Fibroblast of lung (primary cell): ENCODE measurements around the gene SNCG. TPM values are rescaled to one million over a fixed set of nuclear protein-coding genes. Genes with fewer than 3 reads are reported as not detected.

Experiments
- DNase-seq, 2 donors: peaks; one replicate each; pipeline versions ENCODE4 v3.0.0 to v3.0.0-alpha.2; 2010; ENCODE audit warnings: low read depth in 2 of 2
- H2AFZ ChIP-seq: 2 replicates; pipeline ENCODE4 v1.5.1; 2012; ENCODE audit warnings: low read length, control low read depth, inconsistent platforms
- H3K27ac ChIP-seq: 2 replicates; pipeline ENCODE4 v1.5.1; 2011; ENCODE audit warnings: low read length, control low read depth; ENCODE audit not compliant: insufficient read depth
- H3K27me3 ChIP-seq: 2 replicates; pipeline ENCODE4 v1.5.1; 2011; ENCODE audit warnings: mild to moderate bottlenecking, low read length; ENCODE audit not compliant: control insufficient read depth, insufficient read depth
- H3K36me3 ChIP-seq: 2 replicates; pipeline ENCODE4 v1.5.1; 2011; ENCODE audit warnings: low read length; ENCODE audit not compliant: control insufficient read depth, insufficient read depth
- H3K4me1 ChIP-seq: 2 replicates; pipeline ENCODE4 v1.5.1; 2011; ENCODE audit warnings: low read length; ENCODE audit not compliant: control insufficient read depth, insufficient read depth; ENCODE audit errors: extremely low read depth
- H3K4me2 ChIP-seq: 2 replicates; pipeline ENCODE4 v1.5.1; 2011; ENCODE audit warnings: low read length, control low read depth; ENCODE audit not compliant: insufficient read depth; ENCODE audit errors: extremely low read depth
- H3K4me3 ChIP-seq, 4 experiments: fragments of 200-600 bp in 1 of 4; sonication (generic) in 1 of 4; replicated peaks in 1 of 4; 2 replicates each; pipeline ENCODE4 v1.5.1; 2011 to 2016; ENCODE audit warnings: low read length in 4 of 4, low read depth in 3 of 4, mild to moderate bottlenecking in 3 of 4, control low read depth in 2 of 4, inconsistent platforms in 1 of 4, mixed read lengths in 1 of 4; ENCODE audit not compliant: insufficient read depth in 1 of 4; ENCODE audit errors: control extremely low read depth in 1 of 4
- H3K79me2 ChIP-seq: 2 replicates; pipeline ENCODE4 v1.5.1; 2012; ENCODE audit warnings: mild to moderate bottlenecking, low read length, inconsistent platforms; ENCODE audit not compliant: control insufficient read depth, insufficient read depth
- H3K9ac ChIP-seq: 2 replicates; pipeline ENCODE4 v1.5.1; 2011; ENCODE audit warnings: mild to moderate bottlenecking, low read length, control low read depth; ENCODE audit not compliant: insufficient read depth
- H3K9me3 ChIP-seq: 2 replicates; pipeline ENCODE4 v1.5.1; 2012; ENCODE audit warnings: low read depth, low read length; ENCODE audit not compliant: control insufficient read depth, insufficient read depth
- H4K20me1 ChIP-seq: 2 replicates; pipeline ENCODE4 v1.5.1; 2011; ENCODE audit warnings: low read length; ENCODE audit not compliant: control insufficient read depth, insufficient read depth; ENCODE audit errors: extremely low read depth
- EZH2 ChIP-seq: IDR thresholded peaks from 2 replicates; pipeline ENCODE4 v1.5.1; 2012; ENCODE audit warnings: low read length, control low read depth, mild to moderate bottlenecking; ENCODE audit errors: missing control alignments
- polyA plus RNA-seq, 2 donors: library from polyadenylated mRNA; depleted of rRNA in 1 of 2; stranded (reverse) in 1 of 2; unstranded in 1 of 2; fragments of >200 nt; gene quantifications; 2 replicates each; pipeline ENCODE4 v1.2.1, GENCODE V29; 2011 to 2012; ENCODE audit warnings: missing spikeins in 1 of 2
- total RNA-seq: library from RNA; depleted of rRNA; stranded (reverse); fragments of >200 nt; gene quantifications from 2 replicates; pipeline ENCODE4 v1.2.1, GENCODE V29; 2014
- TF ChIP-seq, protein P1 (sequence below), 2 donors: IDR thresholded peaks in 1 of 2; conservative IDR thresholded peaks in 1 of 2; 1 replicate in 1 of 2; 2 replicates in 1 of 2; pipeline ENCODE4 v1.5.1; 2011 to 2012; ENCODE audit warnings: low read length in 2 of 2, control low read depth in 1 of 2, inconsistent platforms in 1 of 2, low read depth in 1 of 2, mild to moderate bottlenecking in 1 of 2

The SNCG gene
- total and polyA plus RNA-seq, 2 donors (not counting 1 experiment from before 2014, with no cell fraction given): 21.3 to 34.4 TPM

DNA sequence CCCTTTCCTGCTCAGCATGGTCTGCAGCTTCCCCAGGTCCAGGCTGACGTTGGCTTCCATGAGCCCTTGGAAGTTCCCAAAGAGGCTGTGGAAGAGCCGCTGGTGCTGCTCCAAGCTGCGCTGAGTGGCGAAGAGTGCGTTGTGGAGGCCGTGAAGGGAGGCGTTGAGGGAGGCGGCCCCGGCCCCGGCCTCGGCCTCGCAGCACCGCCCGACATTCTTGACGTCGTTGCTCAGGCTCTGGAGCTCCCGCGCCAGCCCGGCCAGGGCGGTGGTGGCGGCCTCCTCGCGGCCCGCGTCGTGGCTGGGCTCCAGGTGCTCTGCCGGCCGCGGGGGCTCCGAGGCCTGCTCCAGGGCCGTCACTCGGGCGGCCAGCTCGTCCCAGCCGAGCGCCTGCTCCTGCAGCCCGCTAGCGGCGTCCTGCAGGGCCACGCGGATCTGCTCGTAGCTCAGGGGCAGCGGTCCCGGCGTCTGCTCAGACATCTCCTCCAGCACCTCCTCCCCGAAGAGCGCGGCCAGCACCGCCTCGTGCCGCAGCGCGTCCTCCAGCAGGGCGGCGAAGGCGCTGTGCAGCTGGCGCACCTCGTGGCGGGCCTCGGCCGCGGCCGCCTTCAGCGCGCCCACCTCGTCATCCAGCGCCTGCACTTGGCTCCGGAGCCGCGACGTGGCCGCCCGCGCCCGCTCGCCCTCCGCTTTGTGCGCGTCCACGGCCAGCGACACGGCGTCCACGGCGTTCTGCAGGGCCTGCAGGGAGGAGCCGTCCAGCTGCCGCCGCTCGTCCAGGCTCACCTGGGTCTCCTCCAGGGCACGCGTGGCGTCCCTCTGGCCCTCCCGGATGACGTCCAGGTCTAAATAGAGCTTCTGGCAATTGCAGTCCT is 15.7 kb upstream of the SNCG start:
- DNase-seq: no peak
- Histone ChIP-seq H4K20me1 (no peaks in the 10 kb centered on the region), H3K36me3 (no peaks in the 10 kb centered on the region), H3K79me2 (no peaks in the 10 kb centered on the region), H2AFZ (no peak overlapping the region), H3K9me3 (no peaks in the 10 kb centered on the region), H3K27ac (no peak overlapping the region), H3K4me1 (no peaks in the 10 kb centered on the region), H3K9ac (no peak overlapping the region), H3K4me3 (no peak overlapping the region), H3K4me2 (no peak overlapping the region), H3K27me3 (no peaks in the 10 kb centered on the region)
- TF ChIP-seq, protein P1, sequence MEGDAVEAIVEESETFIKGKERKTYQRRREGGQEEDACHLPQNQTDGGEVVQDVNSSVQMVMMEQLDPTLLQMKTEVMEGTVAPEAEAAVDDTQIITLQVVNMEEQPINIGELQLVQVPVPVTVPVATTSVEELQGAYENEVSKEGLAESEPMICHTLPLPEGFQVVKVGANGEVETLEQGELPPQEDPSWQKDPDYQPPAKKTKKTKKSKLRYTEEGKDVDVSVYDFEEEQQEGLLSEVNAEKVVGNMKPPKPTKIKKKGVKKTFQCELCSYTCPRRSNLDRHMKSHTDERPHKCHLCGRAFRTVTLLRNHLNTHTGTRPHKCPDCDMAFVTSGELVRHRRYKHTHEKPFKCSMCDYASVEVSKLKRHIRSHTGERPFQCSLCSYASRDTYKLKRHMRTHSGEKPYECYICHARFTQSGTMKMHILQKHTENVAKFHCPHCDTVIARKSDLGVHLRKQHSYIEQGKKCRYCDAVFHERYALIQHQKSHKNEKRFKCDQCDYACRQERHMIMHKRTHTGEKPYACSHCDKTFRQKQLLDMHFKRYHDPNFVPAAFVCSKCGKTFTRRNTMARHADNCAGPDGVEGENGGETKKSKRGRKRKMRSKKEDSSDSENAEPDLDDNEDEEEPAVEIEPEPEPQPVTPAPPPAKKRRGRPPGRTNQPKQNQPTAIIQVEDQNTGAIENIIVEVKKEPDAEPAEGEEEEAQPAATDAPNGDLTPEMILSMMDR (conservative IDR thresholded peaks at IDR 0.05 in 1 of 2, IDR thresholded peaks at IDR 0.05 in 1 of 2; ENCODE audit: low read depth in 1 of 2, low read length in 2 of 2): no peak
- no peak for TF ChIP-seq EZH2

DNA sequence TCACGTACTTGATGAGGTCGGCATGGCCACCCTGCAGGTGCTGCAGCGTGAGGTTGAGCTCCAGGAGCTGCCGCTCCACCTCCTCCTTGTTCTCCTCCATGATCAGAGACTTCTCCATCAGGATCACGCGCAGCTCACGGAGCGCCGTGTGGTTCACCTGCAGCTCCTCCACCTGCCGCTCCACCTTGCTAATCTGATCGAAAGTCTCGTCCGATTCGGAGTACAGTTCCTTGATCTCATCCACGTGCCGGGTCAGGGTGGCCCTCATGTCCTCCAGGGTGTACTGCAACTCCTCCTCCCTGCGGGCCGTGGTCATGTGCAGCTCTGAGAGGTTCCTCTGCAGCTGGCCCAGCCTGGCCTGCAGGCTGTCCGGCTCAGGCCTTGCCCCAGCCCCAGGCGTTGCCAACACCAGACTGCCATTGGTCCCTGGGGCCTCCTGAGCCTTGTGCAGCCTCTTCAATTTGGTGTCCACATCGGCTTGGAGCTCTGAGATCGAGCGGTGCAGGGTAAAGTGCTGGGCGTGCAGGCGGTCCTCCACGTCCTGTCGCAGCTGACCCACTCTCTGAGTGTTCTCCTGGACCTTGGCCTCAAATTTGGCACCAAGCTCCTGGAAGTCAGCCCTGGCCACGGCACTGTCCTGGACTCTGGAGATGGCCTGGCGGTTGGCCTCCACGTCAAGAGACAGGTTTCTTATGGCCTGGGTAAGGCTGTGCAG is 14.9 kb upstream of the SNCG start:
- H3K27ac ChIP-seq: no peak overlapping the region
- no peaks in the 10 kb centered on the region for H3K79me2 ChIP-seq
- H3K9me3 ChIP-seq: no peaks in the 10 kb centered on the region
- TF ChIP-seq, protein P1 (conservative IDR thresholded peaks at IDR 0.05 in 1 of 2, IDR thresholded peaks at IDR 0.05 in 1 of 2; ENCODE audit: low read depth in 1 of 2, low read length in 2 of 2): no peak
- TF ChIP-seq EZH2: no peak
- DNase-seq: no peak
- H3K4me3 ChIP-seq: no peak overlapping the region
- no peaks in the 10 kb centered on the region for H3K27me3 ChIP-seq
- H3K4me1 ChIP-seq: no peaks in the 10 kb centered on the region
- no peak overlapping the region for H3K4me2 ChIP-seq
- H3K36me3 ChIP-seq: no peaks in the 10 kb centered on the region
- no peak overlapping the region for H2AFZ ChIP-seq
- no peak overlapping the region for H3K9ac ChIP-seq
- no peaks in the 10 kb centered on the region for H4K20me1 ChIP-seq

DNA sequence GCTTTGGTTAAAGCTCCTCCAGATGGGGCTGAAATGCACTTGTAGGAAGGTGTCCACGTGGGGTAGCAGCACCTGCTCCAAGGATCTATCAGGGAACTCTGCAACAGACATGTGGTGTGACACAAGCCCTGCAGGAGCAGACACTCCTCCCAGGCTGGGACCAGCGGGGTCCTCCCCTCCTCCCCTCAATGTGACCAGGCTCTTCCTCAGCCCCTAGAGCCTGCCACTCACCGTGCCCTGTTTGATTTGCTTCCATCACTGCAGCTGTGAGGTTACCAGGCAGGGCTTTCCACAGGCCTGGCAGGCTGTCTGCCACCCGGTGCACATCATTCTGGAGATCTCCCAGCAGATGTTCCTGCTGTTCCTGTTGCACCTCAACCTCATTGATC is 14.4 kb upstream of the SNCG start:
- H3K4me3 ChIP-seq: no peak overlapping the region
- no peak overlapping the region for H3K4me2 ChIP-seq
- H3K9ac ChIP-seq: no peak overlapping the region
- no peak overlapping the region for H2AFZ ChIP-seq
- no peaks in the 10 kb centered on the region for H3K4me1 ChIP-seq
- H3K9me3 ChIP-seq: no peaks in the 10 kb centered on the region
- no peak for TF ChIP-seq EZH2
- TF ChIP-seq, protein P1 (conservative IDR thresholded peaks at IDR 0.05 in 1 of 2, IDR thresholded peaks at IDR 0.05 in 1 of 2; ENCODE audit: low read depth in 1 of 2, low read length in 2 of 2): no peak
- H3K79me2 ChIP-seq: no peaks in the 10 kb centered on the region
- H3K27ac ChIP-seq: no peak overlapping the region
- no peak for DNase-seq
- H4K20me1 ChIP-seq: no peaks in the 10 kb centered on the region
- H3K36me3 ChIP-seq: no peaks in the 10 kb centered on the region
- H3K27me3 ChIP-seq: no peaks in the 10 kb centered on the region
